H1 (cell line): ENCODE results near the gene GRHL3. TPM values are rescaled to one million over a fixed set of nuclear protein-coding genes. Genes with fewer than 3 reads are reported as not detected.

ENCODE experiments used
- CTCF ChIA-PET: fragments of 300-600 bp; sonication (Branson Sonifier 250); formaldehyde crosslinking; loops from one replicate; lab custom pipeline; 2021; ENCODE audit not compliant: partially characterized antibody; lab: Charles Lee
- POLR2A ChIA-PET: fragments of 300-600 bp; sonication (Branson Sonifier 250); formaldehyde crosslinking; loops from one replicate; lab custom pipeline; 2021; ENCODE audit warnings: inconsistent platforms; ENCODE audit not compliant: partially characterized antibody; lab: Charles Lee
- DNase-seq, 2 experiments: peaks; one replicate each; pipeline versions ENCODE4 v3.0.0 to v3.0.0-alpha.2; 2010 to 2022; ENCODE audit warnings: low spot score in 2 of 2, low read depth in 1 of 2, mixed read lengths in 1 of 2
- FAIRE-seq: peaks from 2 replicates; lab custom pipeline; 2011; peaks lifted over from hg19 to GRCh38; lab: Jason Lieb, UNC
- H2AFZ ChIP-seq: 2 replicates; pipeline ENCODE4 v1.8.1; 2012; ENCODE audit warnings: low read length, inconsistent platforms
- H2AK5ac ChIP-seq: 2 replicates; pipeline ENCODE4 v1.6.1; 2013; ENCODE audit warnings: low read depth, low read length
- H2BK120ac ChIP-seq: replicated peaks from 2 replicates; pipeline ENCODE3; 2013; ENCODE audit warnings: low read depth, low read length, inconsistent platforms
- H2BK12ac ChIP-seq: 2 replicates; pipeline ENCODE4 v1.6.1; 2013; ENCODE audit warnings: low read depth, low read length
- H2BK15ac ChIP-seq: 2 replicates; pipeline ENCODE4 v1.6.1; 2013; ENCODE audit warnings: low read length
- H2BK20ac ChIP-seq: 2 replicates; pipeline ENCODE4 v1.6.1; 2013; ENCODE audit warnings: low read length
- H2BK5ac ChIP-seq: 2 replicates; pipeline ENCODE4 v1.6.1; 2013; ENCODE audit warnings: low read depth, low read length
- H3K14ac ChIP-seq: 2 replicates; pipeline ENCODE4 v1.6.1; 2013; ENCODE audit warnings: inconsistent platforms; ENCODE audit not compliant: insufficient read length
- H3K18ac ChIP-seq: 2 replicates; pipeline ENCODE4 v1.6.1; 2013; ENCODE audit warnings: low read length; ENCODE audit errors: extremely low read depth
- H3K23ac ChIP-seq: 2 replicates; pipeline ENCODE4 v1.6.1; 2013; ENCODE audit warnings: inconsistent platforms; ENCODE audit not compliant: insufficient read length
- H3K23me2 ChIP-seq: 2 replicates; pipeline ENCODE4 v1.6.1; 2013; ENCODE audit warnings: low read depth, low read length
- H3K27ac ChIP-seq: 2 replicates; pipeline ENCODE4 v1.6.1; 2011; ENCODE audit warnings: low read depth, low read length, inconsistent platforms
- H3K27me3 ChIP-seq, 4 experiments: replicated peaks in 1 of 4; 1 replicate in 1 of 4; 2 replicates in 3 of 4; pipeline versions ENCODE4 v1.6.1 to v1.8.1; 2011 to 2013; ENCODE audit warnings: low read length in 3 of 4, mild to moderate bottlenecking in 3 of 4, inconsistent platforms in 2 of 4, mixed read lengths in 2 of 4, moderate library complexity in 1 of 4; ENCODE audit not compliant: control insufficient read depth in 3 of 4, insufficient read depth in 3 of 4; ENCODE audit errors: extremely low read depth in 1 of 4
- H3K36me3 ChIP-seq, 4 experiments: 2 replicates each; pipeline versions ENCODE4 v1.6.1 to v1.8.1; 2011 to 2013; ENCODE audit warnings: mild to moderate bottlenecking in 4 of 4, low read length in 3 of 4, moderate library complexity in 2 of 4, control low read depth in 1 of 4, inconsistent platforms in 1 of 4; ENCODE audit not compliant: insufficient read depth in 4 of 4, control insufficient read depth in 2 of 4
- H3K4ac ChIP-seq: replicated peaks from 2 replicates; pipeline ENCODE3; 2013; ENCODE audit warnings: low read length, low read depth, mixed read lengths, inconsistent platforms; ENCODE audit not compliant: insufficient read length
- H3K4me1 ChIP-seq, 4 experiments: replicated peaks in 1 of 4; 1 replicate in 1 of 4; 2 replicates in 3 of 4; pipeline versions ENCODE4 v1.6.1 to v1.8.1; 2011 to 2013; ENCODE audit warnings: low read length in 3 of 4, inconsistent platforms in 2 of 4, mixed read lengths in 1 of 4; ENCODE audit not compliant: insufficient read depth in 4 of 4, control insufficient read depth in 3 of 4
- H3K4me2 ChIP-seq, 2 experiments: 2 replicates each; pipeline versions ENCODE4 v1.6.1 to v1.8.1; 2011 to 2013; ENCODE audit warnings: low read depth in 2 of 2, low read length in 2 of 2, control low read depth in 1 of 2, inconsistent platforms in 1 of 2, mild to moderate bottlenecking in 1 of 2; ENCODE audit not compliant: insufficient read depth in 1 of 2
- H3K4me3 ChIP-seq, 4 experiments: fragments of 200-600, 300-600 bp in 1 of 4; sonication (generic), shearing (Covaris generic), sonication (Bioruptor Twin) in 1 of 4; 2 replicates each; pipeline versions ENCODE4 v1.5.1 to v1.8.1; 2011 to 2016; ENCODE audit warnings: low read length in 4 of 4, low read depth in 3 of 4, control low read depth in 2 of 4, inconsistent platforms in 2 of 4, mild to moderate bottlenecking in 2 of 4, mixed read lengths in 1 of 4, moderate library complexity in 1 of 4; ENCODE audit not compliant: insufficient read depth in 2 of 4; ENCODE audit errors: extremely low read depth in 1 of 4
- H3K56ac ChIP-seq: replicated peaks from 2 replicates; pipeline ENCODE3; 2013; ENCODE audit warnings: low read depth, mild to moderate bottlenecking, mixed read lengths, low read length, inconsistent platforms; ENCODE audit not compliant: insufficient read length
- H3K79me1 ChIP-seq: 2 replicates; pipeline ENCODE4 v1.6.1; 2013; ENCODE audit warnings: low read depth, low read length, control low read depth
- H3K79me2 ChIP-seq, 2 experiments: 2 replicates each; pipeline versions ENCODE4 v1.6.1 to v1.8.1; 2012 to 2013; ENCODE audit warnings: low read length in 2 of 2, mild to moderate bottlenecking in 2 of 2, inconsistent platforms in 1 of 2; ENCODE audit not compliant: insufficient read depth in 2 of 2, control insufficient read depth in 1 of 2
- H3K9ac ChIP-seq, 4 experiments: replicated peaks in 1 of 4; 1 replicate in 1 of 4; 2 replicates in 3 of 4; pipeline versions ENCODE4 v1.6.1 to v1.8.1; 2011 to 2013; ENCODE audit warnings: low read depth in 3 of 4, low read length in 3 of 4, control low read depth in 2 of 4, mild to moderate bottlenecking in 2 of 4, moderate library complexity in 2 of 4, inconsistent platforms in 1 of 4; ENCODE audit errors: extremely low read depth in 1 of 4
- H3K9me3 ChIP-seq, 2 experiments: 2 replicates each; pipeline versions ENCODE4 v1.6.1 to v1.8.1; 2012 to 2013; ENCODE audit warnings: mild to moderate bottlenecking in 2 of 2, moderate library complexity in 2 of 2, control low read depth in 1 of 2, inconsistent platforms in 1 of 2, low read depth in 1 of 2, low read length in 1 of 2, mixed read lengths in 1 of 2; ENCODE audit not compliant: insufficient read depth in 2 of 2
- H4K20me1 ChIP-seq, 2 experiments: replicated peaks in 1 of 2; 2 replicates each; pipeline versions ENCODE3 to v1.8.1; 2011 to 2013; ENCODE audit warnings: inconsistent platforms in 2 of 2, low read length in 2 of 2, mild to moderate bottlenecking in 1 of 2; ENCODE audit not compliant: insufficient read depth in 2 of 2, control insufficient read depth in 1 of 2
- H4K5ac ChIP-seq: 2 replicates; pipeline ENCODE4 v1.6.1; 2013; ENCODE audit warnings: low read length, low read depth, mixed read lengths, inconsistent platforms; ENCODE audit not compliant: insufficient read length
- H4K8ac ChIP-seq: 2 replicates; pipeline ENCODE4 v1.8.0; 2013; ENCODE audit warnings: mild to moderate bottlenecking, moderate library complexity, low read length, inconsistent platforms; ENCODE audit not compliant: insufficient read depth; ENCODE audit errors: extremely low read depth
- H4K91ac ChIP-seq: replicated peaks from 2 replicates; pipeline ENCODE3; 2013; ENCODE audit warnings: low read length, mixed read lengths, inconsistent platforms; ENCODE audit not compliant: insufficient read length
- ATF2 ChIP-seq: IDR thresholded peaks from 2 replicates; pipeline ENCODE4 v1.6.1; 2012; ENCODE audit warnings: low read length, inconsistent platforms
- CREB1 ChIP-seq: IDR thresholded peaks from 2 replicates; pipeline ENCODE4 v1.6.1; 2012; ENCODE audit warnings: inconsistent platforms
- CTBP2 ChIP-seq: IDR thresholded peaks from 2 replicates; pipeline ENCODE4 v1.7.0; 2011; ENCODE audit warnings: borderline replicate concordance, mild to moderate bottlenecking, moderate library complexity, mixed read lengths, low read length; ENCODE audit not compliant: insufficient read depth, insufficient read length
- MAFK ChIP-seq: IDR thresholded peaks from 2 replicates; pipeline ENCODE4 v1.6.1; 2012; ENCODE audit warnings: low read depth, mild to moderate bottlenecking, improper control_type of control experiment, low read length
- RBBP5 ChIP-seq: IDR thresholded peaks from 2 replicates; pipeline ENCODE4 v1.7.1; 2012; ENCODE audit warnings: low read depth, mild to moderate bottlenecking, inconsistent platforms, low read length, moderate library complexity, borderline replicate concordance
- SIN3A ChIP-seq, 2 experiments: IDR thresholded peaks in 1 of 2; conservative IDR thresholded peaks in 1 of 2; 2 replicates each; pipeline ENCODE4 v1.6.1; 2011 to 2012; ENCODE audit warnings: low read length in 2 of 2, improper control_type of control experiment in 1 of 2, low read depth in 1 of 2, mild to moderate bottlenecking in 1 of 2
- SRF ChIP-seq: IDR thresholded peaks from 2 replicates; pipeline ENCODE4 v1.6.1; 2011; ENCODE audit warnings: mild to moderate bottlenecking, low read depth, low read length, moderate library complexity
- TCF12 ChIP-seq: IDR thresholded peaks from 2 replicates; pipeline ENCODE4 v1.6.1; 2011; ENCODE audit warnings: low read depth, mild to moderate bottlenecking, low read length
- USF2 ChIP-seq: IDR thresholded peaks from 2 replicates; pipeline ENCODE4 v1.6.1; 2011; ENCODE audit warnings: low read length, improper control_type of control experiment
- WGBS, 2 experiments: shearing (Covaris generic) in 1 of 2; methylation state at CpG; one replicate each; pipeline versions ENCODE4 v1.1.6 to v1.1.7; 2013 to 2015; ENCODE audit warnings: low lambda C conversion rate in 2 of 2, mixed read lengths in 2 of 2, inconsistent platforms in 1 of 2, low coverage in 1 of 2, missing lambda C conversion rate in 1 of 2; ENCODE audit not compliant: insufficient replicate concordance in 2 of 2, insufficient coverage in 1 of 2, insufficient read length in 1 of 2; ENCODE audit errors: extremely low coverage in 1 of 2, missing lambda C conversion rate in 1 of 2; 5-methylcytosine and 5-hydroxymethylcytosine counted together
- polyA plus RNA-seq, 7 experiments: library from polyadenylated mRNA; depleted of rRNA in 3 of 7; stranded (reverse) in 5 of 7; unstranded in 2 of 7; fragments of >200 nt in 5 of 7; fragments of 200-250 nt in 2 of 7; gene quantifications; 1 replicate in 5 of 7; 2 replicates in 1 of 7; 4 replicates in 1 of 7; pipeline versions ENCODE4 v1.2.1 to v1.2.3, GENCODE V29; 2011 to 2013; ENCODE audit warnings: missing spikeins in 2 of 7, mixed read lengths in 2 of 7
- total RNA-seq: library from RNA; stranded (reverse); fragmentation: NEBNext Ultra II Directional; extraction: Animal tissue kit (Norgen Biotek cat#: 25700); gene quantifications from 2 replicates; pipeline ENCODE4 v1.2.1, GENCODE V29; 2021

The GRHL3 gene
- total and polyA plus RNA-seq, 2 of the 8 experiments (the other 6 are each of a cell fraction or from before 2014, with no cell fraction given), result 0.80 to 1.8 TPM

DNA sequence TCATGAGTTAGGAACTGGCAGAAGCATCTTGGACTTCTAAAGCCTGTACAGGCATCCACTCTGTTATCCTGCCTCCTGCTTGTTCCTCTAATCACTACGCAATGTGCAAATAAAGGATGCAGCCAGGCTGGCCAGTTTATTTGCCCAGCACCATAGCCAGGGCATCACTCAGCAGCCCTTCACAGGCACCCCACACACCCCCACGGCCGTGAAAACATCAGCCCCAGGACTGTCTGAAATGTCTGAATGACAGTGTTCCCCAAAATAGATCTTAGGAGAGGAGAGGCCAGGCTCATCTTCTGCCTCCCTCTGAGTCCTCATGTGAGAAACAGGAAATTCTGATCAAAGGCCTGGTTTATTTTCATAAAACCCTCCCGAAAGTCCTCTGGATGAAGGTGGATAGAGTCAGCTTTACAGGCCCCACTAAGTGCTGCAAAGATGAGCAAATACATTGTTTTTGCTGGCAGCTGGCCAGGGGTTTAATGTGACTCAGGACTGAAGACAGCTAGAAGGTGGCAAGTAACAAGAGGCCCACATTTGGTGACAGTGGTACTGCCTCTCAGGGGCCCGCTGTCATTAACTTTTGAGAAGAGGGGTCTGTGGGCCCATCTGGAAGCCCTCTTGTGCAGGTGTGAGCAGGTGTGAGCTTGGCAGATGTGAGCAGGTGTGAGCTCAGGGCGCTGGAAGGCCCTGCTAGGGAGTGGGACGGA, 32.9 kb downstream of the GRHL3 start:
- H4K91ac ChIP-seq, result no peak overlapping the region
- no peak overlapping the region for H3K4me3 ChIP-seq
- H2BK5ac ChIP-seq, result no peak overlapping the region
- 0 out of 7 replicates have a peak, but pooled peaks cover 0 to 2% (median 0%) of the 10 kb centered on the region in 4 experiments for H3K27me3 ChIP-seq
- no peaks in the 10 kb centered on the region for H3K9me3 ChIP-seq
- no peak overlapping the region for H2BK12ac ChIP-seq
- no peaks in the 10 kb centered on the region for H3K36me3 ChIP-seq
- H2BK15ac ChIP-seq, result no peak overlapping the region
- H3K27ac ChIP-seq, result no peak overlapping the region
- peaks cover 3% of the 10 kb centered on the region; the same call in 1 of the 2 replicates for H3K23me2 ChIP-seq
- CTCF ChIA-PET, result interaction anchor here (0.7 to 3.5 kb wide), 4 partner anchors 11 to 153 kb away, joined by 3 to 13 read pairs (median 6); no protein-coding TSS in a partner anchor
- no peaks in the 10 kb centered on the region for H4K20me1 ChIP-seq
- H3K14ac ChIP-seq, result no peak overlapping the region
- H4K5ac ChIP-seq, result no peak overlapping the region
- H4K8ac ChIP-seq, result no peak overlapping the region
- H2AK5ac ChIP-seq, result no peak overlapping the region
- H3K79me2 ChIP-seq, result no peaks in the 10 kb centered on the region
- H2AFZ ChIP-seq, result no peak overlapping the region
- no peak overlapping the region for H3K56ac ChIP-seq
- no peak overlapping the region for H2BK120ac ChIP-seq
- FAIRE-seq (no peak), DNase-seq (no peak)
- no peak overlapping the region for H2BK20ac ChIP-seq
- no peak overlapping the region for H3K18ac ChIP-seq
- H3K4me1 ChIP-seq, result no peaks in the 10 kb centered on the region
- no peak overlapping the region for H3K4ac ChIP-seq
- WGBS, 2 experiments, result 90% methylated on average over 7 of the region's 7 CpGs; no CpG with 5 or more reads in 1 of the 2 experiments
- H3K9ac ChIP-seq, result no peak overlapping the region
- H3K4me2 ChIP-seq, result no peak overlapping the region
- POLR2A ChIA-PET, result no interaction called here
- H3K79me1 ChIP-seq, result no peaks in the 10 kb centered on the region
- H3K23ac ChIP-seq, result no peak overlapping the region
- TF ChIP-seq TCF12, result no peak
- TF ChIP-seq USF2, result no peak
- TF ChIP-seq SRF, result no peak
- no peak for TF ChIP-seq SIN3A (conservative IDR thresholded peaks at IDR 0.05 in 1 of 2, IDR thresholded peaks at IDR 0.05 in 1 of 2; ENCODE audit: low read depth in 1 of 2, low read length in 2 of 2)
- TF ChIP-seq RBBP5, result no peak
- no peak for TF ChIP-seq CTBP2
- no peak for TF ChIP-seq CREB1
- TF ChIP-seq MAFK, result no peak
- TF ChIP-seq ATF2, result no peak
